Measurements from ENCODE around the gene NLGN1.
"Not testable (repeated sequence)": the region's sequence is repeated elsewhere in the genome, so short reads cannot be mapped to it uniquely, and the experiment has no call there.

The NLGN1 gene

DNA sequence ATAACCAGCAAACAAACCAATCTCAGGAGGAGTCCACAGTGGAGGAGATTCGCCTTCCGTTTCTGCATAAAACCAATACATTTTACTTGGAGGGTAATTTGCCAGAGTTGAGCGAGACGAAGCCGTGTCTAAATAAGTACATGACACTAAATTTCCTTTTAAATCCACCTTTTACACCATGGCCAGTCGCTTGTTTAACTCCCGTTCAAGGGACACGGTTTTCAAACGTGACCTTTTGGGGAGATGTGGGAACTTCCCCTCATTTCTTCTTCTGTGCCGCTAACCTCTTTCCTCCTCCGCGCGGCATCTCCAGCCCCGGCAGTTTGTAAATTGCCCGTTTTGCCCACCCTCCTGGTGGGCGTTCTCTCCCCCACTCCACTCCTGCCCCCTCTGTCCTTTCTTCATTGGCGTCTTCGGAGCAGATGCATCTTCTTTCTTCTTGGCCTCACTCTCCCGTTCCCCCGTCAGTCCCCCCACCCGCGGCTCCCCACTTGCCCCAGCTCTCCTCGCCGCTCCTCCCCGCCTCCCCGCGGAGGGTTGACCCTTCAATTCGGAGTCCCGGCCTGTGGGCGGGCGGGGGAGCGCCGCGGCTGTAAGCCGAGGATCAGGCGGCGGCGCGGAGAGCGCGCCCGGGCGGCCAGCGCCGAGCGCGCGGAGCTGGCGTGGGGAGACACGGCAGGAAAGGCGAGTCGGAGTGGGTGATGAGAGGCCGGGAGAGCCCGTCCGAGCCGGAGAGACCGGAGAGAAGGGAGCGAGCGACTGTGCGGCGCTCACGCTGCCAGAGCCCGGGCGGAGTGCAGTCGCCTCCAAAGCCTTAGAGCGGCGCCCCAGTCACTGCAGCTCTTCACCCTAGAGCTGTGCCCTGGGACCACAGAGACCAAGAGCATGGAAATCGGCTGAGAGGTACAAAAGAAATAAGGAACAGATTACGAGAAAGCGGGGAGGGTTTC lies at the start of gene NLGN1:
TSS of gene NLGN1 (plus strand) at position 584 of the 950 bp plus-strand sequence.
- peak; percentile 55 for DNase-seq

DNA sequence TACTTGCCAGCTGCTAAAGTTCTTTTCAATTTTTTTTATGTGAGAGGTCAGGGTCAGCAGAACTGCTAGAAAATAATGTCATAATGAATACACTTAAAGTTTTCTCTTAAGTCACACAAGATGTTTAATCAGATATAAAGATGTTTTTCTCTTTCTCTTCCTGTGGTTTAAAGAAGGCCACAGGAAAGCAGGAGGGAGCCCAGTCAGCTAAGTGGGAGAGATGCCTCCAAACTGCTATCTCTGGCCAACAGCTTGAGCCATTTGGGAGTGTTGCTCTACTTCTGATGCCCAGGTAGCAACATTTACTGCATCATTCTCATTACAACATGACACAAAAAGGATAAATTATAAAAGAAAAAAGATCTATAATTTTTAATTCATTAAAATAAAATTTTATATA lies 45.7 kb upstream of the NLGN1 start:
- DNase-seq = no peak

DNA sequence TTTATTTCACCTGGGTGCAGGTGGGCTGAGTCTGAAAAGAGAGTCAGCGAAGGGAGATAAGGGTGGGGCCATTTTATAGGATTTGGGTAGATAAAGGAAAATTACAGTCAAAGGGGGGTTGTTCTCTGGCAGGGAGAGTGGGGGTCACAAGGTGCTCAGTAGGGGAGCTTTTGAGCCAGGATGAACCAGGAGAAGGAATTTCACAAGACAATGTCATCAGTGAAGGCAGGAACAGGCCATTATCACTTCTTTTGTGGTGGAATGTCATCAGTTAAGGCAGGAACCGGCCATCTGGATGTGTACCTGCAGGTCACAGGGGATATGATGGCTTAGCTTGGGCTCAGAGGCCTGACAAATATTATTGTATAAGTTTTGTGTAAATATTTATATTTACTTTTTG lies 44.4 kb upstream of the NLGN1 start:
- not testable (repeated sequence) for DNase-seq

DNA sequence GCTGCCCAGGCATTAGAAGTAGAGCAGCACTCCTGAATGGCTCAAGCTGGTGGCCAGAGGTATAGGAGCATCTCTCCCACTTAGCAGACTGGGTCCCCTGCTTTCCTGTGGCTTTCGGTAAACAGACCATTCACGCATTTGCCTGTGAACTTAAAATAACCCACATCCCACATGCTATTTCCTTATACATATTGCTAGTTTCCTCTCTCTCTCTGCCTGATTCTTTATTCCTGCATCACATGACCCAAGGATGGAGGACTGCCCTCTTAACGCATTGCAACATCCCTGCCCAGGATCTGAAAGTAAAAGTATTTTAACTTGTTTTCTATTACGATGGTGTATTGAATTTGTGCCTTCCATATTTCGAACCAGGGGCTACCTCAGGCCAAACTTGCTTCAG lies 43.4 kb upstream of the NLGN1 start:
- no peak for DNase-seq

DNA sequence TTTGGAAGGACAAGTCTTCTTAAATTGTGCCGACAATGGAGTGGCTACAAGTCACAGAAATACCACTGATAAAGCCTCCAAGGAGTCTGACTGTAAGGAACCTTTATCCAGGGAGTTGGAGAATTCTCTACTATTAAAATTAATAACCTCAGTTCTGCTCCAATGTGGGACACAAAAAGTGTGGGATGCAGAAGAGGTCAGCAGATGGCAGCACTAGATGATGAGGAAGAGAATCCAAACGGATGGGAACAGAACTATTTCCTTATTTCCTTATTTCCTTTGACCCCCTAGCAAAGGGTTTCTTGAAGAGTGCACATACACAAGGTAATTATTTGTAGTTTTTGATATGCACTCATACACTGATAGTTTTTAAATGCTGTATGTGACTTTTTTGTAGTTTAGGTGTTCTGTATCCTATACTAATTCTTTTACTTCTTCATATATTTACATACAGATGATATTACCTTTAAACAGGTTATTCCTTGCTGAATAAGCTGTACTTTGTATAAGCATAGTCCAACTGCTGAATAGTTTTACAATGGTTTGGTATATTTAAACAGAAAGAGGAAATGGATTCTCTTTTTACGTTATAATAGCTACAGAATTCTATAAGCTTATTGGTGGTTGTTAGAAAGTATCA lies 25.6 kb upstream of the NLGN1 start:
- DNase-seq = peak; percentile 1

DNA sequence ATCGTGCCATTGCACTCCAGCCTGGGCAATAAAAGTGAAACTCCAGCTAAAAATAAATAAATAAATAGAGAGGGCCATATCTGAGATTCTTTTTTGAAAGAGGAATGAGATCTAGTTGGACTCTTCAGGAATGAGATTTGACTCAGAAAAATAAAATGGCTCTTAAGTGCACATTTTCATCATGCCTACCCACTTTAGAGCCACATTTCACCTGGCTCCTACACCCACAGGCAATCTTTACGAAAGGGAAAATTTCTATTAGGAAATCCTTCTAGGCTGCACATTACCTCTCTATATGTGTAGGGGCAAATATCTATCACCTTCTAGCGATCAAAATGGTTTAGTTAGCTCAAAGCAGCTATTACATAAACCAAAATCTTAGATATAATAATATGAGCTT lies 16.9 kb upstream of the NLGN1 start:
- DNase-seq = no peak

DNA sequence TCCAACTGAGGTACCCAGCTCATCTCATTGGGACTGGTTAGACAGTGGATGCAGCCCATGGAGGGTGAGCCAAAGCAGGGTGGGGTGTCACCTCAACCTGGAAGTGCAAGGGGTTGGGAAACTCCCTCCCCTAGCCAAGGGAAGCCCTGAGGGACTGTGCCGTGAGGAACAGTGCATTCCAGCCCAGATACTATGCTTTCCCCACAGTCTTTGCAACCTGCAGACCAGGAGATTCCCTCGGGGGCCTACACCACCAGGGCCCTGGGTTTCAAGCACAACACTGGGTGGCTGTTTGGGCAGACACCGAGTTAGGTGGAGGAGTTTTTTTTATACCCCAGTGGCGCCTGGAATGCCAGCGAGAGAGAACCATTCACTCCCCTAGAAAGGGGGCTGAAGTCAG lies 15.6 kb upstream of the NLGN1 start:
- not testable (repeated sequence) for DNase-seq

DNA sequence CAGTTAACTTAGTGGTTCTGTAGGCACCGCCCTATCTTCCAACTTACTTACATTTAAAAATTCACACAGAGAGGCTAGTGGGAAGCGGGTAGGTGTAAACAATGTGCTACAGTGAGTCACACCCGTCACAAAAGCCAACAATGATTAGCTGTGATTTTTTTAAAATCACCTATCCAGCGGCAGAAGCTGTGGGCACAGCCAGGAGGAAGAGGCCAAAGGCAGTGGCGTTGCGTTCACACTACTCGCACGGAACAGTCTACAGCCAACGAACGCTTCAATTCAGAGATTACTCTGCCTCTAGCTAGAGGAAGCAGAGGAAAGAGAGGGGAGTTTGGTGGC lies 2.5 kb upstream of the NLGN1 start:
- DNase-seq = no peak

DNA sequence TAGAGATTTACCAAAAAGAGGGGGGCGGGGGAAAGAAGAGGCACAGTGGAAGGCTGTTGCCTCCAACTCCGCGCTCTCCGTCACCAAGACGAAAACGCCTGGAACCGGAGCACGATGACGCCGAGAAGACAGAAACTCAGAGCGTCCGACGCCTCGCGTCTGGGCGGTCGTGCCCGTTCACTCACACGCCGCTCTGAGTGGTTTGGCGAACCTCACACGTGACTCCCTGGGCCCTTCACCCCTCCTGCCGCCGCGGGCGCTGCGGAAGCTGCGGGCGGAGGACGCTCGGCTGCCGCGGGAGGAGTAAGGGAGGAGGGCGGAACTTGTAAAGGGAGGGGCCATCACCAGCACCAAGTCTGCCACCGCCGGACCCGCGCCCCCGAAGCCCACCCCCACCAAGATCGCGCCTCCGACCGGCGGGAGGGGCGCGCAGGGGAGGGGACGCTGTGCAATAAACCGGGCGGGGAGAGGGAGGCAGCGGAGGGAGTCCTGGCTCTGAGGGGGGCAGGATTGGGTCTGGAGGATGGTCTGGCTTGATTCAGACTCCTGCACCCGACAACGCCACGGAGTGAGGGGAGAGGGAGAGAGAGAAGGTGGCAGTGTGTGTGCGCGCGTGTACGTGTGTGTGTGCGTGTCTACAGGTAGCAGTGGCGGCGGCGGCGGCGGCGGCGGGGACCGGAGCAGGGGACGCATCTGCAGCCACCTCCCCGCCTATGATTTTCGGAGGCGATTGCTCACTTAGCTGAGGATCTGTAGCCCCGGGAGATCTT lies 1.9 kb upstream of the NLGN1 start:
- DNase-seq = peak; percentile 84

DNA sequence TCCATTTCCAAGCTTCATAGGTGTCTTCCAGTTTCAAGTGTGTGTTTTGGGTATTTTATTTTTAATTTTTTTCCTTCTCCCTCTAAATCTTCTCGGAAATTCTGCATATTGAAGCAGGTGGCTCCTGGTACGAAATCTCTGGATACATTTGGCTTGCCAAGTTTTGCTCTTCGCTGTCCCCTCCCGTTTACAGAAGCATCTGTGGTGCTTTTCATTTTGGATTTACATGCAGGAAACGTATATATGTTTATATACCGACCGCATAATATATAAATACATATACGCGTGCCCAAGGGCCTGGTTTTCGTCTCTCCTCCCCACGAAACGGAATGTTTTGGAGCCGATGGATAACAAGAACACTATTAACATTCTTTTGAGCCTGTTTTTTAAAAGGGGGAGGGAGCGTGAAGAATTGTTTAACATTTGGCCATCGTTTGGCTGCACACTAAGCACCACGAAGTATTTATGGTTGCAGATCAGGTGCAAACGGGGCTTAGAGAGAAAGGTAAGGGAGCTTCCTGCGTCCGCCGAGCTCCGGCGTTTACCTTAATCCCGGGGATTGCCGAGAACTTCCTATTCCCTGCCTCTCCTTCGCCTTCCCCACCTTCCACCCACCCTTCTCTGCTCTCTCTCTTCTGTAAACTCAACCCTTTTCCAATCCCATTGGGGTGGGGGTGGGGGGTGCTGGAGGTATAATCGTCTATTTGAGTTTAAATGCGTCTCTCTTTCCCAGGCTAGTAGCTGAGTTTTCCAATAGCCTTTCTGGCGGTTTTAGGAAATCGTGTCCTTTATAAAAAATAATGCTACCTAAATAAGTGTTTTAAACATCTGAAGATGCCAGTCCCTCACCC lies 1.1 kb upstream of the NLGN1 start:
- DNase-seq = no peak

DNA sequence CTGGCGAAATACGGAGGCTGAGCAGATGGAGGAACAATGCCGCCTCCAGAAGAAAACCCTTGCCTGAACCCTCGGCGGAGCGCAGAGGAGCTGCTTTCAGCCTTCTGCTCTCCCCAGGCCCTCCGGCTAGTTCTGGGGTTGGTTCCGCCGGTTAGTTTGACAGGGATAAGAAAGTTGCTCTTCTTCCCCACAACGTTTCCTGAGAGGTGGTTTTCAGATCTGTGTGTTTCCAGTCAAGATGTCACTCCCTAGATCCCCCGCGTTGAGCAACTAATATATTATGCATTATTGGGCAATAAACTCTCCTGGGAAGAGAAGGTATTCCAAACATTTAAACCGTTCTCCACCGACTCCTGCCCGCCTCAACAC lies 551 bp downstream of the NLGN1 start:
- no peak for DNase-seq

DNA sequence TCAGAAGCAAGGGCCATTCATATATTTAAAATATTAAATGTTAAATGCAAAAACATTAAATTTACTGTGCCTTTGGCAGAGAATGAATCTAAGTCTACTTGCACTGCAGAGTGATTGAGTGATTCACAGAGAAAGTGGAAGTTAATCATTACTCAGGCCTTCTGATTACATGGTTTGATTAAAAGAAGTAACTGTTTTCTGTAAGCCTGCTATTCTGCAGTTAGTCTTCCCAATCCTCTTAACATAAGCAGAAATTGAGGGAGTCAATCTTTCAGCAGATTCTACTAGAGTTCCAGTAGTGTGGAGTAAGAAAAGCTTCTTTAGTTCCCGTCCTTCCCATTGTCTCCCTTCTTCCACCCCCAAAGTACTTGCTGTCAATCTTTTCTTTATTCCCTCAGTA lies 1.5 kb downstream of the NLGN1 start:
- no peak for DNase-seq

DNA sequence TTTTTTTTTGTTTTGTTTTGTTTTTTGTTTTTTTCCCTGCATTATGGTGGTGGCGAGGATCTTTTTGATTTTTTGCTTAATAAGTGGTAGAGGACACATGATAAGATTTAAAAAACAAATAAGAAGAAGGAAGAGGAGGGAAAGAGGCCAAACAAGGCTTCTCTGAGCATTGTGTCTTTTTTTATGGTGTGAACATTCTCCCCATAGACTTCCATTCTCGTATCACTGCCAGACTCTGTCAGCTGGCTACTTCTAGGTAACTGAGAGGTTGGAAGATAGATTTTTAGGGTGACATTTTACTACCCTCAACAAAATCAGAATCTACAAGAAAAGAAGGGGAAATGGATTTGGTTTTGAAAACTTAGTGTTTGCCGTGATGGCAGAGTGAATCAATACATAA lies 3.8 kb downstream of the NLGN1 start:
- no peak for DNase-seq

DNA sequence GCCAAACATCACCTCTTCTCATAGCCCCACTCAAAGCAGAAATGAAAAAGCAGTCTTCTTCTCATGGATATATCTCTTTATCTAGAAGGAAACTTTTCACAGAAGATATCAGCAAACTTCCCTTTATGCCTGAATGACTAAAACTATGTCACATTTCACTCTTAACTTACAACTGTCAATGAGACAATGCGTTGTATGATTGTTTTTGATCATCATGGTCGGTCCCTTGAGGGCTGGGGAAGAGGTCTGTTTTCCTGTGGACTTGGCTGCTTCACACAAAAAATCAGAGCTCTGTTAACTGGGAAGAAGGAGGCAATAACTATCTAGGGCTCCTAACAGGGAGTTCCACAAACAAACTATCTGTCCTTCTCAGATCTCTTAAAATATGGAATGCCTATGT lies 5.1 kb downstream of the NLGN1 start:
- no peak for DNase-seq

DNA sequence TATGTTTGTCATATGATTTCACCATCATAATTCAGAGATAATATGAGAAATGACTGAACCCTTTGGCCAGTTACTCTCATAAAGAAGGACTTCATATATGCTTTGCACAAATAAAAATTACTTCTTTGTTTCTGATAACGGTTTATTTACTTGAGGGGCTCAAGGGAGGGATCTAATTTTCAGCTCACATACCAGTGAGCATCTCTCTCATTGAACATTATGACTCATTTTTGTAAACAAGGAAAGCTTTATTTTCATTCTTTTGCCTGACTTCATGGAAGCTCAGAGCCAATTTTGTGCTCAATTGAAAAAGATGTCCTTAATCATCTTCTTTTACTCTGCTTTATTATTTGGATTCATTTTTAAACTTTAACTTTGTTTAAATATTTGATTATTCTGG lies 5.8 kb downstream of the NLGN1 start:
- no peak for DNase-seq

DNA sequence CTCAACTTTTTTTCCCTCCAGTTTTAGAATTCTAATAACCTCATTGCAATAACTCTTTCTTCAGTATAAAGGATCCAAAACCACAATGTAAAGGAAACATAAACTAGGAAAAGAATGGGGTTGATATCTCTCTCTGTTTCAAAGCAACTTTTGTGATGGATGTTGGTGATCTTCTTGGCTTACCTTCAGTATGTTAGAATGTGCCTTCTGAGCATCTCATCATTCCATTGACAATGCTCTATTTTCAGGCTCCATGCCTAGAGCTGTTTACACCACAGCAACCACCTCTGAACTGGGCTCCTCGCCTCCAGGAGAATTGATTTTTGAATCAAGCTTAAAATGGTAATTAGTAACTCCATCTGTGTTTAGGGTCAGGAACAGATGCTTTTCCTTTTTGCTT lies 6.6 kb downstream of the NLGN1 start:
- DNase-seq = no peak

DNA sequence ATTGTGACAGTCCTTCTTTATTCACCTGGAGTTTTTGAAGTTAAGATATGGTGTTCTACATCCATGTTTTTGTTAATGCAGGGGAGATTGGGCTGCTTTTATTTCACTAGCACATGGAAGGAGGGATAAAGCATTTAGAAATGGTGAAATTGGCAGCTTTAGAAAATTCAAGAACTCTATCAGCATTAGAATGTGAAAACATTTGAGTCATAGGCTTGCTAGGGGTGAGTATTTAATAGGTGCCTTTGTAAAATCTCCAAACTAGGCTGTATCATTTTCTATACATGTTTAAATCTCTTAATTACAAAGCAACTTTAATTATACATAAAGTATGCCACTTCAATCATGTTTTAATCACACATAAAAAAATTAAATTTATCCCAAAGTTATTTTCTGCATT lies 12.9 kb downstream of the NLGN1 start:
- no peak for DNase-seq

DNA sequence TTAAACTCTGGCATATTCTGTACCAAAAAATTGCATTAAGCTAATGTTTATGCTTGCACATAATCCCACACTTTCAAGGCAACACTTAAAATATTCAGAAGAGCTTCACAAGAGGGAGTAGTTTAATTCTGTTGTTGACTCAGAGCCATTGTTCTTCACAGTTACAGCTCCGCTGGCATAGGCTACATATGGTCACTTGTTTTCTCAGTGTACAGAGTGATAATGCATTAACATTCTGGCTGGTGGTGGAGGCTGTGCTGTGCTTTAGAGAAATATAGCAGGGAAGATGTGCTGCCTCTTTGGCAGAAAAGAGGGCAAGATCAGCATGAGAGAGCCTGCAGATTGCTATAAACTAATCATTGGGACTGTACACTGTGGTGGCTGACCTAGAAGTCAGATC lies 13.3 kb downstream of the NLGN1 start:
- DNase-seq = no peak

DNA sequence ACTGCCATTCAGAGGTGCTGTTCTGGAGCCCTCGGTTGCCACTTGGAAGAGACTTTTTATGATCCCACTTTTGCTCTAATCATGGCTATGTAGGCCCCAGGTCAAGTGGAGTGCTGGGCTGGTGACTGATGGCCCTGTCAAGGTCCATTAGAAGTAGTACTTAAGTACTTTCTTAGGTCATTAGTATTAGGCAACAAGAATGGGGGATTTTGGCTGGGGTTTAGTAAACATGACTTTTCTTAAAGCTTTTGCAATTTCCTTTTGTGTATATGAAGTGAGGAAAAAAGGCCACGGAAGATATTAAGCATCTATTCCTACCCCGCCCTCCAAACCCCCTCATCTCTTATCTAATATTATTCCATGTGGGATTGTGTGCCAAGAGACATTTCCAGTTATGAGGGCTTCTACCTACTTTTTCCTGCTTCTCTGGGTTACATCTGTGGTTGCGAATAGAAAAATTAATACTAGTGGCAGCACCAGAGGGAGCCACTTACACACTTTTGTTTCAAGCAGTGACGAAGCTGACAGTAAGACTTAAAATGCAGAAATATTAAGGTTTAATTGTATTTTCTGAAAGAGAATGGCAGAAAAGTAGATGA lies 13.9 kb downstream of the NLGN1 start:
- no peak for DNase-seq

DNA sequence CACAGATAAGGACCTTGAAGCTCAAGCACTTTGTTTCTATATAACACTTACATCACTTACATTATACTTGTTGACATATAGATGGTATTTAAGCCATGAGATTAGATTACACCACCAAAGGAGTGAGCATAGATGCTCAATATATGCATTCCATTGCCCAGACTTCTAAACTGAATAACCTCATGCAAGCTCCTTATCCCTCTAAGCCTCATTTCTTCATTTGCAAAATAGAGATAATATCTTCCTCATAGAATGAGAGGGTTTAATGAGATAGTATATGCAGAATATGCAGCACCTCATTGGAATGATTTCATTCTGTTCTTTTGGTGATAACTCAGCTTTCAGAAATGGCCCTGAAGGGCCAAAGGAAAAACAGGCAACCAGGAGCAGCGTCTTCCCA lies 18.5 kb downstream of the NLGN1 start:
- DNase-seq = no peak

DNA sequence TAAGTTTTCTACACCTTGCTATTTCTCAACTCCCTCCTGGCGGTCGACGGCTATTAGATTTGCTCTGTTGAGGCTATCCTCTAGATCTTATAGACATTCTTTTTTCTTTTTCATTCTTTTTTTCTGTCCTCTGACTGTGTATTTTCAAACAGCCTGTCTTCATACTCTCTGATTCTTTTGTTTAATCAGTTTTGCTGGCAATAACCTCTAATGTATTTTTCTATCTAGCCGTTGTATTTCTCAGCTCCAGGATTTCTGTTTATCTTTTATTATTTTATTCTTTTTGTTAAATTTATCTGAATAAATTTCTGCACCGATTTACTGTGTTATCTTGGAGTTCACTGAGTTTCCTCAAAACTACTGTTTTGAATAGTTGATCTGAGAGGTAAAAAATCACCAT lies 31.5 kb downstream of the NLGN1 start:
- DNase-seq = no peak

DNA sequence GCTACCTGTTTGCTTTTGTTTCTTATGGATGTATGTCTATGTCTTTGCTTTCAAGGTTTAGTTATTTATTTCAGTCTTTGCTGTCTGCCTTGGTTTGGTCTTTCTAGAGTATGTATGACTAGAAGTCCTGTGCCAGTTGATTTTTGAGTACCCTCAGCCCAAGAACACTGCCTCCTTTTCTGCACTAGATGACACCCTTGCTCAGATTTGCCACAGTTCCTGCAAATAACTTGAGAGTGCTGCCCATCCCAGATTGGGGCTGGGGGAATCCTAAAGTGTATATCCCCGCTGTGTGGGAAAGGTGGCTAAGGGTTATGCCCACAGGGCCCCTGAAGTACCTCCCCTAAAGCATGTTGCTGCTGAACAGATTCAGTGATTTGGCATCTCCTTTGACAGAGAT lies 32.0 kb downstream of the NLGN1 start:
- DNase-seq = no peak

DNA sequence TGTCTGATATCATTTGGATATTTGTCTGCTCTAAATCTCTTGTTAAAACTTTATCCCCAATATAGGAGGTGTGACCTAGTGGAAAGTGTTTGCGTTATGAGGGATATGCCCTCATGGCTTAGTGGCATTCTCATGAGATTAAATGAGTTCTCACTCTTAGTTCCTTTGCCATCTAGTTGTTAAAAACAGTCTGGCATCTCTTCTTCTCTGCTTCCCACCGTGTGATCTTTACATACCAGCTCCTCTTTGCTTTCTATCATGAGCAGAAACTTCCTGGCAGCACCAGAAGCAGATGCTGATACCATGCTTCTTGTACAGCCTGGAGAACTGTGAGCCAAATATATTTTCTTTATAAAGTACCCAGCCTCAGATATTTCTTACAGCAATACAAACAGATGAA lies 33.0 kb downstream of the NLGN1 start:
- DNase-seq = no peak
